ENCODE measurements around the gene FOXK1. TPM values are rescaled to one million over a fixed set of nuclear protein-coding genes. Genes with fewer than 3 reads are reported as not detected.

FOXK1 gene
- total and polyA plus RNA-seq, 7 donors, result 4.2 to 26.4 (median 16.8) TPM

GRCh38 chr7:4807598-4808016, 125.5 kb downstream of the FOXK1 start:
- no peaks in the 10 kb centered on the region for H3K36me3 ChIP-seq (ENCODE audit: insufficient read depth in 1 of 2, low read depth in 1 of 2)
- no peak for TF ChIP-seq CTCF (IDR thresholded peaks at IDR 0.05)
- 21 to 35% (median 28%) methylated on average over 4 to 5 of the region's 5 CpGs for WGBS, 3 donors
- H3K4me3 ChIP-seq, result no peak overlapping the region
- no peak for ATAC-seq
- intact Hi-C loops (cut with DNase I), result no loop called here
- H3K4me1 ChIP-seq, result no peaks in the 10 kb centered on the region
- no peak for DNase-seq
- no peak overlapping the region for H3K27ac ChIP-seq
- peaks cover 0 to 7% (median 0%) of the 10 kb centered on the region in 3 donors for H3K27me3 ChIP-seq (ENCODE audit: insufficient read depth in 3 of 3, low read length in 2 of 3)
- no peaks in the 10 kb centered on the region for H3K9me3 ChIP-seq

DNA sequence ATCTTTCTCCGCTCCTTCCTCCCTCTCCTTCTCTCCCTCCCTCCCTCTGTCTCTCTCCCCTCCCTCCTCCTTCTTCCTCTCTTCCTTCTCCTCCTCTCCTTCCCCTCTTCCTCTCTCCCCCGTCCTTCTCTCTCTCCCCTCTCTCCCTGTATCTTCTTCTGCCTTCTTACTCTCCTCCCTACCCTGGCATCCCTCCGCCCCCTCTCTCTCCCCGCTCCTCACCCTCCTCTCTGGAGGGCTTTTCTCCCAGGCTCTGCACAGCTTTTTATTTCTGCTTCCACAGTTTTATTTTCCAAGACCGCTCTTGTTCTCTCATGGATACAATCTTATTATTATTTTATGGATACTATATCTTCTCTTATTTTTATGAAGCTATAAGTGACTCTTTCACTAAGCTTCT, 125.9 kb downstream of the FOXK1 start:
- no peak overlapping the region for H3K4me3 ChIP-seq
- DNase-seq (no peak), ATAC-seq (no peak)
- H3K27me3 ChIP-seq (ENCODE audit: insufficient read depth in 3 of 3, low read length in 2 of 3), result peaks cover 0 to 11% (median 0%) of the 10 kb centered on the region in 3 donors
- no peak for TF ChIP-seq CTCF (IDR thresholded peaks at IDR 0.05)
- H3K4me1 ChIP-seq, result no peaks in the 10 kb centered on the region
- H3K27ac ChIP-seq, result no peak overlapping the region
- no peaks in the 10 kb centered on the region for H3K36me3 ChIP-seq (ENCODE audit: insufficient read depth in 1 of 2, low read depth in 1 of 2)
- 50 to 58% (median 53%) methylated on average over 5 of the region's 5 CpGs for WGBS, 3 donors
- no peaks in the 10 kb centered on the region for H3K9me3 ChIP-seq
- intact Hi-C loops (cut with DNase I), result no loop called here

- no peak overlapping the region for H3K4me3 ChIP-seq
- no peaks in the 10 kb centered on the region for H3K9me3 ChIP-seq
- no peaks in the 10 kb centered on the region for H3K4me1 ChIP-seq
- intact Hi-C loops (cut with DNase I), result no loop called here
- no peak for DNase-seq
- no peaks in the 10 kb centered on the region for H3K36me3 ChIP-seq (ENCODE audit: insufficient read depth in 1 of 2, low read depth in 1 of 2)
- TF ChIP-seq CTCF (IDR thresholded peaks at IDR 0.05), result no peak
- ATAC-seq, result no peak
- peaks cover 0 to 11% (median 0%) of the 10 kb centered on the region in 3 donors for H3K27me3 ChIP-seq (ENCODE audit: insufficient read depth in 3 of 3, low read length in 2 of 3)
- H3K27ac ChIP-seq, result no peak overlapping the region
- 77 to 80% (median 78%) methylated on average over 31 to 37 of the region's 37 CpGs for WGBS, 3 donors
These were observed 126.5 kb downstream of the FOXK1 start for GRCh38 chr7:4808565-4808964.

GRCh38 chr7:4809091-4809591, 127.0 kb downstream of the FOXK1 start:
- TF ChIP-seq CTCF (IDR thresholded peaks at IDR 0.05), result no peak
- H3K4me1 ChIP-seq, result no peaks in the 10 kb centered on the region
- ATAC-seq, result no peak
- intact Hi-C loops (cut with DNase I), result no loop called here
- no peaks in the 10 kb centered on the region for H3K36me3 ChIP-seq (ENCODE audit: insufficient read depth in 1 of 2, low read depth in 1 of 2)
- DNase-seq, result peak in 1 of 2 donors; percentile 70
- WGBS, 3 donors, result 74 to 78% (median 74%) methylated on average over 31 to 38 of the region's 38 CpGs
- H3K27me3 ChIP-seq (ENCODE audit: insufficient read depth in 3 of 3, low read length in 2 of 3), result peaks cover 0 to 11% (median 0%) of the 10 kb centered on the region in 3 donors
- H3K4me3 ChIP-seq, result no peak overlapping the region
- no peaks in the 10 kb centered on the region for H3K9me3 ChIP-seq
- H3K27ac ChIP-seq, result no peak overlapping the region

GRCh38 chr7:4809666-4810065, 127.6 kb downstream of the FOXK1 start:
- Histone ChIP-seq H3K9me3 (no peaks in the 10 kb centered on the region), H3K27ac (no peak overlapping the region), H3K27me3 (ENCODE audit: insufficient read depth in 3 of 3, low read length in 2 of 3) (peaks cover 0 to 11% (median 0%) of the 10 kb centered on the region in 3 donors), H3K36me3 (ENCODE audit: insufficient read depth in 1 of 2, low read depth in 1 of 2) (no peaks in the 10 kb centered on the region), H3K4me1 (no peaks in the 10 kb centered on the region), H3K4me3 (no peak overlapping the region)
- intact Hi-C loops (cut with DNase I), result no loop called here
- no peak for DNase-seq
- TF ChIP-seq CTCF (IDR thresholded peaks at IDR 0.05), result no peak
- 86 to 91% (median 89%) methylated on average over 14 of the region's 14 CpGs for WGBS, 3 donors
- no peak for ATAC-seq
